ENCODE results near the gene S1PR1. TPM values are rescaled to one million over a fixed set of nuclear protein-coding genes. Genes with fewer than 3 reads are reported as not detected.
A peak's percentile ranks its signal among the peaks of the same experiment; 100 is the strongest.
"Not testable (repeated sequence)": the region's sequence is repeated elsewhere in the genome, so short reads cannot be mapped to it uniquely, and the experiment has no call there.

Gene S1PR1
- total RNA-seq, 2 donors from 2014 or later: 92.2 to 125 TPM

DNA sequence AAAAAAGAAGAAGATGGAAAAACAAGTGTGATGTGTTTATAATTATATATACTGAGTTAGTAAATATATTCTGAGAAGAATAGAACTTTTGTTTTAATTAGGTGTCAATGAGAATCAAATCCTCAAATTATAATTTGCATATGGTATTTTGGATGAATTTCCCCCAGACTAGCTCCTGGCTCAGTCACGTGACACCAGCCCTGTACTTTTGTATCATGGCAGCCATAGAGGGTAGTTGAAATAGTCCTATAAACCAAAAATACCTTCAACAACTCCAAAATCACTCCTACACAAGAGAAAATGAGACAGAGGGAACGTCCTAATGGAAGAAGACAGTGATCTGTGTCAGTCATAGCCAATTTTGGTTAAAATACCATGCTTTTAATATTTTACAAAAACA is 9.0 kb upstream of the S1PR1 start:
- Histone ChIP-seq H3K4me1 (no peaks in the 10 kb centered on the region), H3K36me3 (no peaks in the 10 kb centered on the region), H3K9me3 (no peaks in the 10 kb centered on the region), H3K4me3 (no peak overlapping the region), H3K27ac (no peak overlapping the region), H3K27me3 (no peaks in the 10 kb centered on the region)
- no peak for DNase-seq (ENCODE audit: low spot score)
- TF ChIP-seq, protein P1, sequence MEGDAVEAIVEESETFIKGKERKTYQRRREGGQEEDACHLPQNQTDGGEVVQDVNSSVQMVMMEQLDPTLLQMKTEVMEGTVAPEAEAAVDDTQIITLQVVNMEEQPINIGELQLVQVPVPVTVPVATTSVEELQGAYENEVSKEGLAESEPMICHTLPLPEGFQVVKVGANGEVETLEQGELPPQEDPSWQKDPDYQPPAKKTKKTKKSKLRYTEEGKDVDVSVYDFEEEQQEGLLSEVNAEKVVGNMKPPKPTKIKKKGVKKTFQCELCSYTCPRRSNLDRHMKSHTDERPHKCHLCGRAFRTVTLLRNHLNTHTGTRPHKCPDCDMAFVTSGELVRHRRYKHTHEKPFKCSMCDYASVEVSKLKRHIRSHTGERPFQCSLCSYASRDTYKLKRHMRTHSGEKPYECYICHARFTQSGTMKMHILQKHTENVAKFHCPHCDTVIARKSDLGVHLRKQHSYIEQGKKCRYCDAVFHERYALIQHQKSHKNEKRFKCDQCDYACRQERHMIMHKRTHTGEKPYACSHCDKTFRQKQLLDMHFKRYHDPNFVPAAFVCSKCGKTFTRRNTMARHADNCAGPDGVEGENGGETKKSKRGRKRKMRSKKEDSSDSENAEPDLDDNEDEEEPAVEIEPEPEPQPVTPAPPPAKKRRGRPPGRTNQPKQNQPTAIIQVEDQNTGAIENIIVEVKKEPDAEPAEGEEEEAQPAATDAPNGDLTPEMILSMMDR (IDR thresholded peaks at IDR 0.05): no peak

DNA sequence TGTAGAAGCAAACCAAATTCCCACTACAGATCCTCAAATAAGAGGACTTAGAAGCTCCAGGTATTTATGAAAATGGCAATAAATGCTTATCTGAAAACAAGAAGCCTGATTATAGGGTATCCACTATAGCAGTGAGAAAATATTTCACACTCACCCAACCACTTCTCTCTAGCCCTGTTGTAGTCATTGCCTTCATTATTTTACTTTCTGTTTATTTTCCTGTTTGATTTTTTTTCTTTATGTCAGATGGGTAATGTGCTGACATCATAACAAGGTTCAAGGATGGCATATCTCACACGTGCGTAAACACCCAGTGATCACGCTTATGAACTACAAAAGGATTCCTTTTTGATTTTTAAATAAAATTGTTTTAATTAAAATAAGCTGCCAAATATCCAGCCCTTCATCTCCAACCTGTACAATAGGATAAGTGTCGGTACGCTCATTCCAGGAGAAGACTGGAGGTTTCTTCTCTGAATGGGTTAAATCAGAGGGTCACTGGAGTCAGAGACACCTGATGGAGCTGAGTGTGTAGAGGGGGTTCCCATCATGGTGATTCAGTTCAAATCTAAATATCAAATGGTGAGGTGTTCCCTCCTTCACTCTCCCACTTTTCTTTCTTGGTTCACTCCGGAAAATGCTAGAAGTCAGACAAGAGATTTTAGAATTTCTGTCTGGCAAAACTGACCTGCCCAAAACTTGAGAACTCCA is 8.2 kb upstream of the S1PR1 start:
- TF ChIP-seq, protein P1 (IDR thresholded peaks at IDR 0.05): no peak
- H3K4me1 ChIP-seq: no peaks in the 10 kb centered on the region
- H3K27me3 ChIP-seq: no peaks in the 10 kb centered on the region

DNA sequence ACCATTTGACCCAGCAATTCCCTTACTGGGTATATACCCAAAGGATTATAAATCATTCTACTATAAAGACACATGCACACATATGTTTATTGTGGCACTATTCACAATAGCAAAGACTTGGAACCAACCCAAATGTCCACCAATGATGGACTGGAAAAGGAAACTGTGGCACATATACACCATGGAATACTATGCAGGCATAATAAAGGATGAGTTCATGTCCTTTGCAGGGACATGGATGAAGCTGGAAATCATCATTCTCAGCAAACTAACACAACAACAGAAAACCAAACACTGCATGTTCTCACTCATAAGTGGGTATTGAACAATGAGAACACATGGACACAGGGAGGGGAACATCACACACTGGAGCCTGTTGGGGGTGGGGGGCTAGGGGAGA is 4.6 kb upstream of the S1PR1 start:
- not testable (repeated sequence) for H3K4me3 ChIP-seq; DNase-seq (ENCODE audit: low spot score); H3K36me3 ChIP-seq; H3K27ac ChIP-seq; H3K27me3 ChIP-seq; H3K9me3 ChIP-seq
- peaks cover 0 to 17% of the 10 kb centered on the region in 2 donors for H3K4me1 ChIP-seq

More for the DNA sequence above, 8.2 kb upstream of the S1PR1 start:
- Histone ChIP-seq H3K4me3 (no peak overlapping the region), H3K27ac (no peak overlapping the region), H3K9me3 (no peaks in the 10 kb centered on the region), H3K36me3 (no peaks in the 10 kb centered on the region)
- no peak for DNase-seq (ENCODE audit: low spot score)

DNA sequence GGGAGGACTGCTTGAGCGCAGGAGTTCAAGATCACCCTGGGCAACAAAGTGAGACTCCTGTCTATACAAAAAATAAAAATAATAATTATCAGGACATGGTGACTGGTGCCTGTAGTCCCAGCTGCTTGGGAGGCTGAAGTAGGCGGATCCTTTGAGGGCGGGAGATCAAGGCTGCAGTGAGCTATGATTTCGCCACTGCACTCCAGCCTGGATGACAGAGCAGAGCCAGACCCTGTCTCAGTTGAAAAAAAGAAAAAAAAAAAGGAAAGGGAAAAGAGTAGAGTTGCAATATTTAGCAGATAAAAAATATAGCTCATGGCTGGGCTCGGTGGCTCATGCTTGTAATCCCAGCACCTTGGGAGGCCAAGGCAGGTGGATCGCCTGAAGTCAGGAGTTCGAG is 3.3 kb upstream of the S1PR1 start:
- Histone ChIP-seq H3K27me3 (no peaks in the 10 kb centered on the region), H3K27ac (peak overlapping the region in 1 of 2 donors; percentile 88), H3K36me3 (no peaks in the 10 kb centered on the region), H3K4me3 (no peak overlapping the region), H3K4me1 (peaks cover 0 to 17% of the 10 kb centered on the region in 2 donors), H3K9me3 (no peaks in the 10 kb centered on the region)
- TF ChIP-seq, protein P1 (IDR thresholded peaks at IDR 0.05): no peak
- no peak for DNase-seq (ENCODE audit: low spot score)

DNA sequence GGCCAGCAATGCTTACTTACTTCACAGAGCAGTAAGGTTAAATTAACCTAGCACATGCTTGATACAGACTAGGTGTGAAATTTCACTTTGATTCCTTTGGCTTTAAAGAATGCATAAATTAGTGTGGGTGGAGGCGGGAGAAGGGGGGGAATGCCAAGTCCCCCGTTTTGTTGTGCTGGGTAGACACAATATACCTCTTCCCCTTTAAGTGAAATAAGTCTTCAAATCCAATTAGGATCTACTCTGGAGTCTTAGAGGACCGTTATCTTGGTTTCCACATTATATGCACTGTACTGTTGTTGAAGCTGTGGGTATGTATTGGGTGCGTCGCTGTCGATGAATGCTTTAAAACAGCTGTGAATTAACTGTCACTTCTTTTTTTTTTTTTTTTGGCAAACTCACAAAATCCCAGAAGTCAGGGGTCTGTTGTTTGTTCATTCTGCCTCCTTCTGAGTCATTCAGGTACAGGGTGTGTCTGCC is 1.6 kb upstream of the S1PR1 start:
- H3K27ac ChIP-seq: peak overlapping the region; percentile 88 to 95
- no peak for DNase-seq (ENCODE audit: low spot score)
- H3K9me3 ChIP-seq: no peaks in the 10 kb centered on the region
- no peaks in the 10 kb centered on the region for H3K27me3 ChIP-seq
- TF ChIP-seq, protein P1 (IDR thresholded peaks at IDR 0.05): no peak
- peak overlapping the region; percentile 65 to 75 for H3K4me3 ChIP-seq
- H3K36me3 ChIP-seq: peaks cover 11% of the 10 kb centered on the region
- H3K4me1 ChIP-seq: peaks cover 0 to 35% of the 10 kb centered on the region in 2 donors

DNA sequence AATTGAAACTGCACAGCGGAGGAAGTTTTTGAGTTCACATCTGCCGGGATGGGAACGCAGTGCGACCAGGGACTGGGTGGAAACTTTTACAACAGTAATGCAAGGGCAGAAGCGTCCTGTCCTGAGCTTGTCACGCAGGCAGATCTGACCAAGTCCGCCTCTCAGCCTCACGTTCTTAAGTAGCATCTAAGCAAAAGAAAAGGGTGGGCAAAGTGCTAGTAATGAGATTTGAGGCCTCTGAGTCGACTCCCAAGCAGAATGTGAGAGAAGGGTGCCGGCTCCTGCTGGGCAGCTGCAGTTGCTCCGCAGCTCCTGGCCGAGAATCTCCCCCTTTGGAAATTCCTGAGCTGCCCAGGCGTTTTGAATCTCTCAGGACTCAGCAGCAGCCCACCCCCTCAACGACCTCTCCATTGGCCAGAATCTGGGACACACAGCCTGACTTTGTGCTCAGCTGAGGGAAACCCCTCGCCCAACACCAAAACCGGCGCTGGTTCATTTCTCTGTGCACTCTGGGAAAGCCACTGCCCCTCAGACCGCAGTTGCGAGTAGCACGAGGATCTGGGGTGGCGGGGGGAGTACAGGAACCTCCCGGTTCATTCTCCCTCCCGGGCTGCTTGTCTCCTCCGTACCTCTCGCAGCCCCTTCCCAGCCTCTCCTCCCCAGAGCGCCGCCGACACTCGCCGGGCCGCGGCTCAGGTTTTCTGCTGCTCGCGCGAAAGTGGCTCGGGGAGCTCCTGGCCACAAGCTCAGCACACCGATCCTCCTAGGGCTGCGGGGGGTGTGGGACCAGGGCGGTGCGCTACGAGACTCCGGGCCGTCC is 913 bp upstream of the S1PR1 start:
- TF ChIP-seq, protein P1 (IDR thresholded peaks at IDR 0.05): no peak
- DNase-seq (ENCODE audit: low spot score): peak; percentile 71
- H3K4me1 ChIP-seq: peaks cover 0 to 42% of the 10 kb centered on the region in 2 donors
- H3K9me3 ChIP-seq: no peaks in the 10 kb centered on the region
- peak overlapping the region; percentile 88 to 95 for H3K27ac ChIP-seq
- no peaks in the 10 kb centered on the region for H3K27me3 ChIP-seq
- H3K36me3 ChIP-seq: peaks cover 11% of the 10 kb centered on the region
- peak overlapping the region; percentile 65 to 75 for H3K4me3 ChIP-seq

Measured in right atrium auricular region (tissue), 2 donors.